22Rv1 (cell line): ENCODE results near the gene C2orf49.

Source experiments
- CTCF ChIP-seq: fragments of 450-650 bp; IDR thresholded peaks from 2 replicates; pipeline ENCODE4 v1.5.1; 2017; ENCODE audit warnings: mild to moderate bottlenecking
- ZFX ChIP-seq: fragments of 450-650 bp; IDR thresholded peaks from 2 replicates; pipeline ENCODE4 v1.6.1; 2017; ENCODE audit warnings: antibody characterized with exemption, borderline replicate concordance

- TF ChIP-seq CTCF: no peak
- TF ChIP-seq ZFX: no peak
Observed at GRCh38 chr2:105307962-105308361, 29.4 kb upstream of the C2orf49 start.
